ENCODE data around the gene LARGE1.

Gene LARGE1

GRCh38 chr22:33865996-33866395 is 54.3 kb downstream of the LARGE1 start:
- no peak for TF ChIP-seq CTCF (IDR thresholded peaks at IDR 0.05)

GRCh38 chr22:33865248-33865647 is 55.0 kb downstream of the LARGE1 start:
- TF ChIP-seq CTCF (IDR thresholded peaks at IDR 0.05): no peak

DNA sequence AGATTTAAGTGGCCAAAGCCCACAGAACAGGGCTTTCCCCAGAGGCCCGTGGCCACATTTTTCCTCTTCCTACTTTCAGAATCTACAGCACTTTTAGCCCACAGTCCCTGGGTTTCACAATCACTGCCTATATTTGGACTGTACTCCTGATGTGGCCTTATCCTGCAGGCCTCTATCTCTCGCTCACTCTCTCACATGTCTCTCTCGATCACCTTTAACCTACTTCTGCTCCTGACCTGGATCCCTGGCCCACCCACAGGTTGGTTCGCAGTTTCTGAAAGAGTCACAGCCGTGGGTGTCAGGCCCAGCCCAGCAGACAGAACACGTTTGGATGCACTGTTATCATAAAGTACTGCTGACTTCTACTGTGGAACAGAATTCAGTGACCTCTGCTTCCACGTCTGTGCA is 55.5 kb downstream of the LARGE1 start:
- no peak for TF ChIP-seq CTCF (IDR thresholded peaks at IDR 0.05)

GRCh38 chr22:33861216-33861875 is 58.9 kb downstream of the LARGE1 start:
- TF ChIP-seq CTCF (IDR thresholded peaks at IDR 0.05): no peak

- TF ChIP-seq CTCF (IDR thresholded peaks at IDR 0.05): no peak
Measured at GRCh38 chr22:33860386-33860785, 59.9 kb downstream of the LARGE1 start.

- no peak for TF ChIP-seq CTCF (IDR thresholded peaks at IDR 0.05)
Measured at GRCh38 chr22:33859311-33859710, 61.0 kb downstream of the LARGE1 start.

- no peak for TF ChIP-seq CTCF (IDR thresholded peaks at IDR 0.05)
Measured at GRCh38 chr22:33854724-33855123, 65.6 kb downstream of the LARGE1 start.
